PC-3 (cell line): Measurements from ENCODE around the gene EEPD1. TPM values are rescaled to one million over a fixed set of nuclear protein-coding genes. Genes with fewer than 3 reads are reported as not detected.

Experiments used
- ATAC-seq: fragments of 200-7000 bp; cut with Tn5 transposase; 2 replicates; pipeline ENCODE4 v1.9.1; 2020; ENCODE audit warnings: mild to moderate bottlenecking, moderate library complexity
- BruUV-seq: library from RNA; stranded (reverse); fragments of 400-500 nt; replicated peaks from 2 replicates; lab custom pipeline; 2021; lab: Mats Ljungman, UMichigan
- CTCF ChIA-PET: fragments of 300-600 bp; sonication (Branson Sonifier 250); formaldehyde crosslinking; loops from one replicate; lab custom pipeline; 2022; ENCODE audit warnings: antibody characterized with exemption; lab: Charles Lee
- POLR2A ChIA-PET: fragments of 300-600 bp; sonication (Branson Sonifier 250); formaldehyde crosslinking; loops from one replicate; lab custom pipeline; 2022; ENCODE audit warnings: antibody characterized with exemption; ENCODE audit not compliant: unreplicated experiment; lab: Charles Lee
- DNase-seq: peaks from one replicate; pipeline ENCODE4 v3.0.0-alpha.2; 2015
- H2AFZ ChIP-seq: fragments of 300-600 bp; sonication (generic); 2 replicates; pipeline ENCODE4 v1.6.0; 2016; ENCODE audit warnings: antibody characterized with exemption, low read length
- H3F3A ChIP-seq: fragments of 300-600 bp; sonication (generic); one replicate; pipeline ENCODE4 v1.6.0; 2017; ENCODE audit warnings: antibody characterized with exemption, low read length, control low read depth, mild to moderate bottlenecking; ENCODE audit not compliant: unreplicated experiment
- H3K27ac ChIP-seq: fragments of 300-600 bp; sonication (generic); 2 replicates; pipeline ENCODE4 v1.5.1; 2016; ENCODE audit warnings: mild to moderate bottlenecking, low read length
- H3K27me3 ChIP-seq: fragments of 300-600 bp; sonication (generic); 2 replicates; pipeline ENCODE4 v1.6.1; 2016; ENCODE audit warnings: low read length, mixed read lengths
- H3K36me3 ChIP-seq: fragments of 300-600 bp; sonication (generic); 2 replicates; pipeline ENCODE4 v1.6.1; 2016; ENCODE audit warnings: low read depth, mixed run types, low read length, mixed read lengths
- H3K4me1 ChIP-seq: fragments of 300-600 bp; sonication (generic); 2 replicates; pipeline ENCODE4 v1.5.1; 2016; ENCODE audit warnings: low read length; ENCODE audit not compliant: insufficient read depth
- H3K4me2 ChIP-seq: fragments of 300-600 bp; sonication (generic); 2 replicates; pipeline ENCODE4 v1.6.0; 2016; ENCODE audit warnings: low read length
- H3K4me3 ChIP-seq: fragments of 300-600 bp; sonication (generic); 2 replicates; pipeline ENCODE4 v1.5.1; 2016; ENCODE audit warnings: mild to moderate bottlenecking, low read length, mixed read lengths
- H3K79me2 ChIP-seq: fragments of 300-600 bp; sonication (generic); 2 replicates; pipeline ENCODE4 v1.6.1; 2017; ENCODE audit warnings: low read length, mixed read lengths
- H3K9ac ChIP-seq: fragments of 300-600 bp; sonication (generic); 2 replicates; pipeline ENCODE4 v1.6.0; 2016; ENCODE audit warnings: mild to moderate bottlenecking, low read length
- H3K9me2 ChIP-seq: fragments of 300-600 bp; sonication (generic); replicated peaks from 2 replicates; pipeline ENCODE4 v1.6.1; 2016; ENCODE audit warnings: mixed run types, low read length, mixed read lengths
- H3K9me3 ChIP-seq: fragments of 300-600 bp; sonication (generic); 2 replicates; pipeline ENCODE4 v1.6.1; 2016; ENCODE audit warnings: low read length, mixed read lengths
- H4K20me1 ChIP-seq: fragments of 300-600 bp; sonication (generic); 2 replicates; pipeline ENCODE4 v1.6.1; 2016; ENCODE audit warnings: low read length, mixed read lengths
- EZH2 ChIP-seq: fragments of 300-600 bp; sonication (generic); IDR thresholded peaks from one replicate; pipeline ENCODE4 v1.6.1; 2017; ENCODE audit warnings: antibody characterized with exemption, mild to moderate bottlenecking, low read length; ENCODE audit not compliant: unreplicated experiment
- EZH2phosphoT487 ChIP-seq: fragments of 300-600 bp; sonication (generic); IDR thresholded peaks from 2 replicates; pipeline ENCODE4 v1.6.1; 2018; ENCODE audit warnings: mild to moderate bottlenecking, antibody characterized with exemption, low read length, borderline replicate concordance
- intact Hi-C: fragments of 100-400 bp; cut with micrococcal nuclease; formaldehyde crosslinking; loops from 2 replicates; pipeline ENCODE4 v1.9.0; 2023
- total RNA-seq: library from RNA; depleted of rRNA; stranded (reverse); fragments of >200 nt; gene quantifications from 2 replicates; pipeline ENCODE4 v1.2.3, GENCODE V29; 2014
- TF ChIP-seq, protein P1 (sequence below): fragments of 300-600 bp; sonication (generic); conservative IDR thresholded peaks from 2 replicates; pipeline ENCODE4 v1.5.1; 2017; ENCODE audit warnings: antibody characterized with exemption, low read depth, mild to moderate bottlenecking, low read length

Gene EEPD1
- total RNA-seq, 1 experiment from 2014 or later, result 28.3 TPM

DNA sequence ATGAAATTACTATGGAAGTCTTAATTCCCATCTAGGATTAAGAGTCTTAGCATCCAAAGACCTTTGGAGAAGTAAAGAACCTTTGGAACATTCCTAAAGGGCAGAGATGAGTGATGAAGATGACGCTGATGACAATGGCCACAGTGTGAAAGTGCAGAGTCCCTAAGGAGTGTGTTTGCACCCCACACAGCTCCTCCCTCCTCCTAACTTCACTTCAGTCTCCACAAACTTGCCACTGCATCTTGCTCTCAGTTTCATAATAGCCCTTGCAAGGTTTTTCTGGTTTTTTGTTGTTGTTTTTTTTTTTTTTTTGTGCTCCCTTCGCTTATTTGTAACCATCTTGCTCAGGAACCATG lies 119.1 kb downstream of the EEPD1 start:
- no peak overlapping the region for H3K4me2 ChIP-seq
- ChIA-PET POLR2A (no interaction called here), CTCF (no interaction called here)
- no peak overlapping the region for H3K4me3 ChIP-seq
- no peak for ATAC-seq
- BruUV-seq, result no TSS peak
- peaks cover 3% of the 10 kb centered on the region; the same call in 1 of the 2 replicates for H3K4me1 ChIP-seq
- H3K79me2 ChIP-seq, result 0 out of 2 replicates have a peak, but pooled peaks cover 5% of the 10 kb centered on the region
- H3F3A ChIP-seq, result no peaks in the 10 kb centered on the region
- DNase-seq, result no peak
- no peak overlapping the region for H2AFZ ChIP-seq
- H3K36me3 ChIP-seq, result no peaks in the 10 kb centered on the region
- H3K9me3 ChIP-seq, result no peaks in the 10 kb centered on the region
- no peaks in the 10 kb centered on the region for H3K9me2 ChIP-seq
- H4K20me1 ChIP-seq, result no peaks in the 10 kb centered on the region
- TF ChIP-seq EZH2, result no peak
- TF ChIP-seq EZH2phosphoT487, result no peak
- TF ChIP-seq, protein P1, sequence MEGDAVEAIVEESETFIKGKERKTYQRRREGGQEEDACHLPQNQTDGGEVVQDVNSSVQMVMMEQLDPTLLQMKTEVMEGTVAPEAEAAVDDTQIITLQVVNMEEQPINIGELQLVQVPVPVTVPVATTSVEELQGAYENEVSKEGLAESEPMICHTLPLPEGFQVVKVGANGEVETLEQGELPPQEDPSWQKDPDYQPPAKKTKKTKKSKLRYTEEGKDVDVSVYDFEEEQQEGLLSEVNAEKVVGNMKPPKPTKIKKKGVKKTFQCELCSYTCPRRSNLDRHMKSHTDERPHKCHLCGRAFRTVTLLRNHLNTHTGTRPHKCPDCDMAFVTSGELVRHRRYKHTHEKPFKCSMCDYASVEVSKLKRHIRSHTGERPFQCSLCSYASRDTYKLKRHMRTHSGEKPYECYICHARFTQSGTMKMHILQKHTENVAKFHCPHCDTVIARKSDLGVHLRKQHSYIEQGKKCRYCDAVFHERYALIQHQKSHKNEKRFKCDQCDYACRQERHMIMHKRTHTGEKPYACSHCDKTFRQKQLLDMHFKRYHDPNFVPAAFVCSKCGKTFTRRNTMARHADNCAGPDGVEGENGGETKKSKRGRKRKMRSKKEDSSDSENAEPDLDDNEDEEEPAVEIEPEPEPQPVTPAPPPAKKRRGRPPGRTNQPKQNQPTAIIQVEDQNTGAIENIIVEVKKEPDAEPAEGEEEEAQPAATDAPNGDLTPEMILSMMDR, result no peak
- H3K27ac ChIP-seq, result no peak overlapping the region
- no peak overlapping the region for H3K9ac ChIP-seq
- intact Hi-C loops, result no loop called here
- no peaks in the 10 kb centered on the region for H3K27me3 ChIP-seq

- POLR2A ChIA-PET, result interaction anchor here (0.6 kb wide), 1 partner anchor 350 kb away, joined by 6 read pairs; no protein-coding TSS in a partner anchor
Measured at GRCh38 chr7:36272567-36273269, 119.7 kb downstream of the EEPD1 start.

More at GRCh38 chr7:36272567-36273269, 119.7 kb downstream of the EEPD1 start:
- H4K20me1 ChIP-seq, result no peaks in the 10 kb centered on the region
- no peak for ATAC-seq
- H3F3A ChIP-seq, result no peaks in the 10 kb centered on the region
- no peaks in the 10 kb centered on the region for H3K9me2 ChIP-seq
- H3K27ac ChIP-seq, result no peak overlapping the region
- no peak overlapping the region for H3K4me3 ChIP-seq
- DNase-seq, result no peak
- intact Hi-C loops, result no loop called here
- no TSS peak for BruUV-seq
- H3K36me3 ChIP-seq, result no peaks in the 10 kb centered on the region
- H2AFZ ChIP-seq, result no peak overlapping the region
- no peaks in the 10 kb centered on the region for H3K9me3 ChIP-seq
- TF ChIP-seq EZH2, result no peak
- no peak for TF ChIP-seq EZH2phosphoT487
- TF ChIP-seq, protein P1, result no peak
- H3K4me1 ChIP-seq, result peaks cover 8% of the 10 kb centered on the region
- no peak overlapping the region for H3K4me2 ChIP-seq
- H3K79me2 ChIP-seq, result 0 out of 2 replicates have a peak, but pooled peaks cover 5% of the 10 kb centered on the region
- H3K27me3 ChIP-seq, result no peaks in the 10 kb centered on the region
- no peak overlapping the region for H3K9ac ChIP-seq
- CTCF ChIA-PET, result no interaction called here
